IPS-18a (cell line): ENCODE data around the gene WDR1.

Source experiments
- H3K27ac ChIP-seq: one replicate; pipeline ENCODE4 v1.5.1; 2013; ENCODE audit warnings: low read length
- H3K27me3 ChIP-seq: one replicate; pipeline ENCODE4 v1.6.1; 2013; ENCODE audit warnings: mild to moderate bottlenecking, low read length; ENCODE audit not compliant: control insufficient read depth, insufficient read depth
- H3K36me3 ChIP-seq: one replicate; pipeline ENCODE4 v1.6.1; 2013; ENCODE audit warnings: low read depth, low read length; ENCODE audit not compliant: control insufficient read depth
- H3K4me1 ChIP-seq: one replicate; pipeline ENCODE4 v1.6.1; 2013; ENCODE audit warnings: low read depth, low read length; ENCODE audit not compliant: control insufficient read depth
- H3K4me3 ChIP-seq: one replicate; pipeline ENCODE4 v1.5.1; 2013; ENCODE audit warnings: low read length
- H3K9ac ChIP-seq: one replicate; pipeline ENCODE4 v1.6.1; 2013; ENCODE audit warnings: mild to moderate bottlenecking, low read length, moderate library complexity
- H3K9me3 ChIP-seq: one replicate; pipeline ENCODE4 v1.6.1; 2013; ENCODE audit warnings: low read depth, low read length; ENCODE audit not compliant: control insufficient read depth

WDR1 gene, protein sequence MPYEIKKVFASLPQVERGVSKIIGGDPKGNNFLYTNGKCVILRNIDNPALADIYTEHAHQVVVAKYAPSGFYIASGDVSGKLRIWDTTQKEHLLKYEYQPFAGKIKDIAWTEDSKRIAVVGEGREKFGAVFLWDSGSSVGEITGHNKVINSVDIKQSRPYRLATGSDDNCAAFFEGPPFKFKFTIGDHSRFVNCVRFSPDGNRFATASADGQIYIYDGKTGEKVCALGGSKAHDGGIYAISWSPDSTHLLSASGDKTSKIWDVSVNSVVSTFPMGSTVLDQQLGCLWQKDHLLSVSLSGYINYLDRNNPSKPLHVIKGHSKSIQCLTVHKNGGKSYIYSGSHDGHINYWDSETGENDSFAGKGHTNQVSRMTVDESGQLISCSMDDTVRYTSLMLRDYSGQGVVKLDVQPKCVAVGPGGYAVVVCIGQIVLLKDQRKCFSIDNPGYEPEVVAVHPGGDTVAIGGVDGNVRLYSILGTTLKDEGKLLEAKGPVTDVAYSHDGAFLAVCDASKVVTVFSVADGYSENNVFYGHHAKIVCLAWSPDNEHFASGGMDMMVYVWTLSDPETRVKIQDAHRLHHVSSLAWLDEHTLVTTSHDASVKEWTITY

DNA sequence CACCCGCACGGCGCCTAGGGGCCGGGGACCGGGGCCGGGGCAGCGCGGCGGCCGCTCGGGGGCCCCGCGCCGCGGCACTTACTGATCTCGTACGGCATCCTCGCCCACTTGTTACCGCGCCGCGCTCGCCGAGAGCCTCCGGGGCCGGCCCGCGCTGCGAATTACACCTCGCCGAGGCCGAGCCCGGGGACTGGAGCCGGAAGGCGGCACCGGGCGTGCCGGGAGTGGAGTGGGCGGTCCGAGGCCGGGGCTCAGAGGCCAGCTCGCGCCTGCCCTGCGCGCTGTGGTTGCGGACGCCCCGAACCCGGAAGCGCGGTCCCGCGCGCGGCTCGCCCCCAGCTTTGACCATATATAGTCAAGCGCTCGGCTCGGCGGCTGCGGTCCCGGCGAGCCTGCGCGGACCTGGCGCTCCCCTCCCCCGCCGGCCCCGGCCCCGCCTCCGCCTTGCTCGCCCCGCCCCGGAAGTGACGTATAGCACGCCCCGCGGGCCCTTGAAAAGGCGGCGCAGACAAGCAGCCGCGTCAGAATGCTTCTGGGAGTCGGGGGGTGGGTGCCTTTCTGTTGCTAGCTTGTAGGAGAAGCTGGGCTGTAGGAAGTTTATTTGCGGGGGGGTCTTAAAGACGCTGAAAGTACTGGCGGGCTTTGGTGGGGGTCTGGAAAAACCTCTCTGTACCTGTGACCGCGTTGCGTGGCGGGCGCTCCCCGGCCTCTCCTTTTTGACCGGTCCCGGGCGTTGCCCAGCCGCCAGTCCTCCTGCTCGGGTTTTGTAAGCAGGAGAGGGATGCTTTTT lies at the start of gene WDR1:
WDR1 (minus strand) TSS at position 231 of the 790 bp plus-strand sequence; CDS start at position 98, 133 bp downstream.
- peak within 1 kb of the TSS; percentile 92 for H3K27ac ChIP-seq
- no peaks in the 10 kb centered on the region for H3K9me3 ChIP-seq
- H3K9ac ChIP-seq: peak within 1 kb of the TSS; percentile 96
- H3K36me3 ChIP-seq: peaks cover 39% of the 10 kb centered on the region
- H3K27me3 ChIP-seq: no peaks in the 10 kb centered on the region
- peak within 1 kb of the TSS; percentile 93 for H3K4me3 ChIP-seq
- H3K4me1 ChIP-seq: peaks cover 33% of the 10 kb centered on the region

DNA sequence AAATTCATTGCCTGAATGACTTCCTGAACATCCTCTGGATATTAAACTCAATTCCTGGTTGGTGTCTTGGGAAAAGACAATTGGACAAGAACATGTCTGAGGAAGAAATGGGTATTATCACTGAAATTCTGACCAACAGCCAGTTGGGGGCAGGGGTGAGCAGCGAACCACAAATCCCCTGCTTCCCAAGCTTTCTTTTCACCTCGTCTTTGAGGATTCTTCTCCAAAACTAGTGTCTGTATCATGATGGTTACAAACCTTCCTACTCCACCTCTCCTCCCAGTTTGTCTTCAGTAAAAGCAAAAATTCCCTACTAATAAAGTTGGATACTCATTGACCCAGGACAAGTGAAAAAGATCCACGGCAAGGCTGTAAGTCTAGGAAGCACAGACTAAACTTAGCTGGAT lies 48.3 kb upstream of the WDR1 start:
- H3K4me1 ChIP-seq: no peaks in the 10 kb centered on the region
- H3K36me3 ChIP-seq: no peaks in the 10 kb centered on the region

DNA sequence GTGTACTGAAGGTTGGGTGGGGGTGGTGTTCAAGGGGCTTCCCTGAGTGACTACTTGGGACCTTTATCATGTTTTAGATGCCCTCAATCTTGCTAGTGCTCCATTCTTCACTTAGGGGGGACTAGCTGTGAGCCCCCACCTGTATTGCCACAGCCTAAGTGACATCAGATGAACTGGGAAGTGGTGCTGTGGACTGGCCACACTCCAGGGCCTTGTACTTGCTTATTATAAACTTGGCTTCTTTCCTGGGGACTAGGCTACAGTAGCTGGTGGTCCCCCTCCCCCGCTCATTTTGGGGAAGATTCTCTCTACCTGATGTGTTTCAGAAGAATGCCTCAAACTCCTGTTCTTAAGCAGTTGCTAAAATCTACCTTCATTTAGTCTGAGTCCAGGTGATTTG lies 46.7 kb upstream of the WDR1 start:
- Histone ChIP-seq H3K4me1 (no peaks in the 10 kb centered on the region), H3K27ac (no peak overlapping the region), H3K4me3 (no peak overlapping the region), H3K9me3 (no peaks in the 10 kb centered on the region), H3K9ac (no peak overlapping the region), H3K36me3 (no peaks in the 10 kb centered on the region), H3K27me3 (no peaks in the 10 kb centered on the region)

More for the DNA sequence above, 48.3 kb upstream of the WDR1 start:
- no peaks in the 10 kb centered on the region for H3K9me3 ChIP-seq
- no peak overlapping the region for H3K27ac ChIP-seq
- no peak overlapping the region for H3K9ac ChIP-seq
- no peak overlapping the region for H3K4me3 ChIP-seq
- H3K27me3 ChIP-seq: no peaks in the 10 kb centered on the region

DNA sequence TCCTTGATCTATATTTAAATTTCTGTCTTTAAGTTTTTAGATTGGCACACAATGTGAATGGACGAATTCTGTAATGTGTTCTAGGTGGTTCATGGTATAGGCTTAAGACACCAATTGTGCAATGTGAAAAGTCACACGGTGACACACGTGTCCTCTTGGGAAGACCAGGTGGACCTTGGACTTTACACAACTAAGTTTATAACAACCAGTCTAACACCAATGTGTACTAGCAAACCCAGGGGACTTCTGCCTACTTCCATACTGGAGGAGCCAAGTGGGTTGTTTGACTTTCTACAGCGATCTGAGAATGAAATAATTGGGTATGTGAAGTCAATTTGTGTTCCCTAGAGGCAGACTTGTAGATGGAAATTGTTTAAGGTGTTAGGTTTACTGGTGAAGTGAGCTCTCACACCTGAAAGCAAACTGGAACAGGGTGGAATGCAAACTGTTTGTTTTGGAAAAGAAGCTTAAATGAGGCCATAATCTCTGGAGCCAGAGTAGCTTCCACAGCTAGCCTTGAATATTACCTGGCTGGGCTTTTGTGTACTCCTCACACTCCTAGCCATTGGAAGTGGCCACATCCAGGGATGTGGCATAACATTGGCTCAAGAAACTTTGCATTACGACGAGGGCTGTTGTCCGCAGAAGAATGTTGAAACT lies 45.9 kb upstream of the WDR1 start:
- Histone ChIP-seq H3K36me3 (no peaks in the 10 kb centered on the region), H3K27me3 (no peaks in the 10 kb centered on the region), H3K4me1 (peaks cover 4% of the 10 kb centered on the region), H3K9ac (no peak overlapping the region), H3K27ac (no peak overlapping the region), H3K4me3 (no peak overlapping the region), H3K9me3 (no peaks in the 10 kb centered on the region)

DNA sequence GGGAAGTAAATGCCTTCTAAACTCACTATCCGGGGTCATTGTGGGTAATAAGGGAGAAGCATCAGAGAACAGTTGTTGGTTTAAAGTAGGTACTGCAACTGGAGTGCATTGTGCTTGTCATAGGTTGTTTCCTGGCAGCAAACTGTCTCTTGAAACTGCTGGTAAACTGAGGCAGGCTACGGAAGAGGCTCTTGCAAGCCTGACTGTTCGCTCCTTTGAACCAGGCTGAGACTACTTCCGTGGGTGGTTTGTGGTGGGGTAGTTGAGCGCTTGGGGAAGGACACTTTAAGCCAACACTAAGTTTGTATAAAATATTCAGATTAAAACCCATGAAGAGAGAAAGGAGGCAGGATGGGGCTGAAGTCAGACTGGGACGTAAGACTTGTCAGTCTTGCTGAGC lies 45.2 kb upstream of the WDR1 start:
- no peak overlapping the region for H3K4me3 ChIP-seq
- H3K27me3 ChIP-seq: no peaks in the 10 kb centered on the region

DNA sequence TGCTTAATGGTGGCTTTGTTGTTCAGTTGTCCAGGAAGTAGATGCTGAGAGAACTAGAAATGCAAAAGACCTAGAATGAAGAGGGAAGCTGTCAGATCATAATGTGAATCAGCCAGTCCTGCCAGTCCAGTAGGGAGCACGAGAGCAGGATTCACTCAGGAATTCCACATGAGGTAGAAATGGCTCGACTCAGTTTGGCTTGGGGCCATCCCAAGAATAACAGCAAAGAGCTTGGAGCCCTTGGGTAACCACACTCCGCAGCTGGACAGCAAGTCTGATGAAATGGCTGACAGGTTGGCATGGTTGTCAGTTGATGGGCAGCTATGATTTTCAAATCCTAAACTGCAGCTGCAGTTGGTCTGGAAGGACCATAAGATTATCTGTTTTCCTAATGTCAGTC lies 44.5 kb upstream of the WDR1 start:
- Histone ChIP-seq H3K4me3 (no peak overlapping the region), H3K9me3 (no peaks in the 10 kb centered on the region), H3K36me3 (no peaks in the 10 kb centered on the region), H3K9ac (no peak overlapping the region), H3K27me3 (no peaks in the 10 kb centered on the region), H3K27ac (no peak overlapping the region), H3K4me1 (peaks cover 5% of the 10 kb centered on the region)

More for the DNA sequence above, 45.2 kb upstream of the WDR1 start:
- Histone ChIP-seq H3K9me3 (no peaks in the 10 kb centered on the region), H3K9ac (no peak overlapping the region), H3K36me3 (no peaks in the 10 kb centered on the region), H3K27ac (no peak overlapping the region), H3K4me1 (peaks cover 5% of the 10 kb centered on the region)

DNA sequence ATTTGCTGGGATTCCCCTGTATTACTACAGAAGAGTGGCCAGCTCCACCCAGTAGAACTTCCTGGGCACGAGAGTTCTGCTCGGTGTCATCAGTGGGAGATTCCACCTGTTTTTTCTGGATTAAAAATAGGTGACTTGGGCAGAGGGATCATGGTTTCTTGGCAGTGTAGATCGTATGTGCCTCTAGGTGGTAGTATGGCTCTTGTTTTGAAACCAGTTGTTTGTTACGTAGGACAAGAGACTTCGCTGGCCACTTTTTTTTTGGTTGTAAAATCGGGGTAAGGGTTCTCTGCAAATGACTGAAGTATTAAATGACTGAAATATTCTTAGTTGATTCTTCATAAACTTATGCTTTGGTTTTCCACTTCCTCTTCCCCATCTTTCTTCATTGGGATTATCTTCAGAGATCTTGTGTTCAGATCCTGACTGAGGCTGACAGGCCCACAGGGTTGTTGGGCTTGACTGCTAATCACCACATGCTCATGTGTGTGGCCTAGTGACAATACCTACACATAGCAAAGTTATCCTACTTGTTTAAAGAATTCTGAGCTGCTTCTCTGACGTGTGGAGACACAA lies 43.8 kb upstream of the WDR1 start:
- H3K27ac ChIP-seq: no peak overlapping the region
- H3K9me3 ChIP-seq: no peaks in the 10 kb centered on the region
- H3K36me3 ChIP-seq: no peaks in the 10 kb centered on the region
- no peak overlapping the region for H3K4me3 ChIP-seq
- H3K9ac ChIP-seq: no peak overlapping the region
- H3K4me1 ChIP-seq: peaks cover 5% of the 10 kb centered on the region
- H3K27me3 ChIP-seq: no peaks in the 10 kb centered on the region

DNA sequence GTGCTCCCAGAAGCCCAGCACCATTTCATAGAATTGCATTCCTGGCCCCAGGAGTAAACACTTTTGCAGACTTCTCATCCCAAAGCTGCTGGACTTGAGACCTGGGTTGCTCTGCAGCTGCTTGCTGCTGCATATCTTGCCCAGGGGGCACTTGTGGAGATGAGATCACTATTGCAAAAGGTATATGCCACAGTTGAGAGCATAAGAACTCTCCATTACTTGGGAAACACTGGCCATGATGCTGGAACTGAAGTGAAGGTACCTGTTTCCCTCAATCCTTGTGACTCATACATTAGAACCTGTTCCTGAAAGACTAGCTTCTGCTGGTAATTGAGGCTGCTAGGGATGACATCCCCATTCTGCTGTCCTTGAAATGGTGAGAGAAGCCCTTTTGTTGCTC lies 43.1 kb upstream of the WDR1 start:
- H3K27ac ChIP-seq: no peak overlapping the region
- no peak overlapping the region for H3K9ac ChIP-seq
- no peaks in the 10 kb centered on the region for H3K27me3 ChIP-seq
- no peak overlapping the region for H3K4me3 ChIP-seq
- no peaks in the 10 kb centered on the region for H3K36me3 ChIP-seq
- peaks cover 5% of the 10 kb centered on the region for H3K4me1 ChIP-seq
- H3K9me3 ChIP-seq: no peaks in the 10 kb centered on the region

DNA sequence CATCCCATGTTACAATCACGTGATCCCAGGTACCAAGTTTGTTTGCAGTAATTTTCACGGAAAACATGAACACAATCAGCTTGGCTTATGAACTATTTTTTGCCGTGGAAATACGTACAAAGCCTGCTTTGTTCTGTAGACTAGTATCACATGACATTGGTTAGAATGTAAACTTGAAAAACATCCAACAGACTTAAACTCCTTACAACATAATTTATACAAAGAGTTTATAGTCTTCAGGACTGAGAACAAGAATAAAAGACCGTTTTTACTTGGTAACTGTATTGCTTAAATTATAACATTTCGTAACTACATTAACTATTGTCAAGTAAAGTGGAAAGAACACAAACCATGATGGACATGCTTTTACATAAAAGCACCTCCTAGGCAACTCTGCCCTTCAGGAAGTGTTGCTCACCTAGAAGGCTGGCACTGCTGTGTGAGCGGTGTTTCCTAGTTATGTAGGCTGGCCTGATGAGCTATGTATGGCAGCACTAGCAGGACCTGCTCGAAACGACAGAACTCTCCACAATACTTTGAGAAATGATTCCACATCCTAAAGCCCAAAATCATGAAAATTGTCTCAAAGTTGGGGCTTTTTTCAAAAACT lies 41.8 kb upstream of the WDR1 start:
- Histone ChIP-seq H3K27me3 (no peaks in the 10 kb centered on the region), H3K4me1 (peaks cover 5% of the 10 kb centered on the region), H3K9ac (no peak overlapping the region), H3K4me3 (no peak overlapping the region), H3K9me3 (no peaks in the 10 kb centered on the region), H3K36me3 (no peaks in the 10 kb centered on the region), H3K27ac (no peak overlapping the region)

DNA sequence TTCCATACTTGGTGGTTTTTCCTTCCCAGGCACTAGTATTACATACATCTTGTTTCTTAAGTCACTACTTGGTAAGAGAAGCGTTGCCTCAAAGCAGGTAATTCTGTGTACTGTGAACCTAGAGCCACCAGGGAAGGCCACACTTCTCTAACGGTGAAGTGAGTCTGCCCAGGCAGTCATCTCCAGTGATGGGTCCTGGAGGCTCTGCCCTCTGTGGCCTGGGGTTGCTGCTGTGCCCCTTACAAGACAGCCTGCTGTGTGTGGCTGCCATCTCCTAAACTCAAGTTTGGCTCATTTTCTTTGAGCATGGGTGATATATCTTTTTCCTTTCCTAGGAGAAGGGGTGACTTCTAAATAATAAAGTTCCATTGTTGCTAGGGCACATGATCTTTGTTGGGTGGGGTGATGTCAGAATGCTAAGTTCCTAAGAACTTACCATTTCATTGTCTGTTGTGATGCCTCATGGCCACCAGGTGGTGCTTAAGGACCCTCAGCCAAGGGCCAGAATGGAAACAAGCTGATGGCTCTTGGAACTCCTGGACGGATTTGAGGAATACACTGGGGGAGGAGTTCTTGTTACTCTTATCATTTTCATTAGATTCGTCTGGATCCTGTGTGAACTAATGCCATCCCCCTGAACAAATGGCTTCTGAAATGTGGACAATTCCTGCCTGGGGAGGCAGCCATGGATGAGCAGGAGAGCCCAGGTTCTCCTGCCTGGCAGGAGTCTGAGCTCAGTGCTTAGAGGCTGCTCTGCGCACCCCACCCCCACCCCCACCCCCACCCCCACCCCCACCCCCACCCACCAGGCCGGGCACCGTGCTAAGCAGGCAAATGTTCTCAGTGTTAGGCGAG lies 41.1 kb upstream of the WDR1 start:
- Histone ChIP-seq H3K4me1 (peaks cover 5% of the 10 kb centered on the region), H3K9me3 (no peaks in the 10 kb centered on the region), H3K27ac (no peak overlapping the region), H3K9ac (no peak overlapping the region), H3K4me3 (no peak overlapping the region), H3K36me3 (no peaks in the 10 kb centered on the region), H3K27me3 (no peaks in the 10 kb centered on the region)
